Cardiac septum (tissue), 1 donor: Measurements from ENCODE around the gene WNT1. TPM values are rescaled to one million over a fixed set of nuclear protein-coding genes. Genes with fewer than 3 reads are reported as not detected.

ENCODE experiments used
- DNase-seq: peaks from one replicate; pipeline ENCODE4 v3.0.0-alpha.2; 2020; ENCODE audit warnings: low spot score
- intact Hi-C: fragments of 100-400 bp; cut with DNase I; formaldehyde crosslinking; loops from one replicate; pipeline ENCODE4 v1.14.0; 2022
- total RNA-seq: library from RNA; stranded (reverse); fragmentation: NEBNext Ultra II Directional; extraction: Animal tissue kit (Norgen Biotek cat#: 25700); gene quantifications from one replicate; pipeline ENCODE4 v1.2.1, GENCODE V29; 2021
- donor health status: DM: no; HTN: no; CAD: no.

The WNT1 gene
- total RNA-seq, 1 donor from 2014 or later, result not detected

GRCh38 chr12:48978741-48979601 is 849 bp downstream of the WNT1 start:
- no peak for DNase-seq
- intact Hi-C loops, result no loop called here

DNA sequence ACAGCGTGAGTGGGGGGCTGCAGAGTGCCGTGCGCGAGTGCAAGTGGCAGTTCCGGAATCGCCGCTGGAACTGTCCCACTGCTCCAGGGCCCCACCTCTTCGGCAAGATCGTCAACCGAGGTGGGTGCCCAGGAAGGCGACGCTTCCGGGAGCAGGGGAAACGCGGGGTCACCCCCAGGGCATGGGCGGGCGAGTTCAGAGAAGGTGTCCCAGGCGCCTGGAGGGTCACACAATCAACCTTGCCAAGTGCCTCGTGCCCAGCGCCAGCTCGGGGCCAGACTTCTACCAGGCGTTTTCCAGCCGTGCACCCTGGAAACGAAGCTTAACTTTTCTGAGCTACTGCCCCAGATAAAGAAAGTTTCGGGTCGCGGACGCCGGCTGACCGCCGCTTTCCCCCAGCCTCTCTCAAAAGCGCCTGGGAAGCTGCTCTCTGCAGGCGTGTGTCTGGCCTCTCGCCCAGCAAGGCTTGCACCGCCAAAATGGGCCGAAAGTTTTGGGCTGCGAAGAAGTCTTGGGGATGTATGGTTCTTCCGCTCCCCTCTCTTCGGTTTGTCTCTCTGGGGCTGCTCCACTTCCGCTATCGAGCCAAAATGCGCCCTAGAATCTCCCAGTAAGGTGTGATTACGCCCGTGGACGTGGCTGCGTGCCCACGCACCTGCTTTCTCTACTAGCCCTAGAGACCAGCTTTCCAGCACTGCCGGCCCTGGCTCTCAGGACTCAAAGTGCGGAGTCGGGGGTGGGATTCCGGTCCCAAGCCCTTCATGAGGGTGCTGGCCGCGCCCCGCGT is 1.7 kb downstream of the WNT1 start:
- DNase-seq, result no peak
- intact Hi-C loops, result no loop called here

DNA sequence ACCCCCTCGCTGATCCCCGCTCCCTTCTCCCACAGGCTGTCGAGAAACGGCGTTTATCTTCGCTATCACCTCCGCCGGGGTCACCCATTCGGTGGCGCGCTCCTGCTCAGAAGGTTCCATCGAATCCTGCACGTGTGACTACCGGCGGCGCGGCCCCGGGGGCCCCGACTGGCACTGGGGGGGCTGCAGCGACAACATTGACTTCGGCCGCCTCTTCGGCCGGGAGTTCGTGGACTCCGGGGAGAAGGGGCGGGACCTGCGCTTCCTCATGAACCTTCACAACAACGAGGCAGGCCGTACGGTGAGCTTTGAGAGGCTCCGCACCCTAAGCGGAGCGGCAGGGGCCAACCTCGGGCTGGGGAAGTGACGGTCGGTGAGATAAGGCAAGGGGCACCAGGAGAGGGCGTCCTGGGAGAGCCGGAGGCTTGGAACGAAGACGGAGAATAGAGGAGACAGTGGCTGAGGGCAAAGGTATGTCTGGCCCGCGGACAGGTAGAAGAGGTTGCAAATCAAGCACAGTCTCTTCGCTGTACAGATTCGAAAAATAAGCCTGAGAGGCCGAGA is 2.3 kb downstream of the WNT1 start:
- DNase-seq, result no peak
- intact Hi-C loops, result no loop called here

GRCh38 chr12:48980953-48981756 is 3.0 kb downstream of the WNT1 start:
- intact Hi-C loops, result no loop called here
- DNase-seq, result no peak

- intact Hi-C loops, result no loop called here
- DNase-seq, result no peak
Observed at GRCh38 chr12:48981757-48982157, 3.6 kb downstream of the WNT1 start.

DNA sequence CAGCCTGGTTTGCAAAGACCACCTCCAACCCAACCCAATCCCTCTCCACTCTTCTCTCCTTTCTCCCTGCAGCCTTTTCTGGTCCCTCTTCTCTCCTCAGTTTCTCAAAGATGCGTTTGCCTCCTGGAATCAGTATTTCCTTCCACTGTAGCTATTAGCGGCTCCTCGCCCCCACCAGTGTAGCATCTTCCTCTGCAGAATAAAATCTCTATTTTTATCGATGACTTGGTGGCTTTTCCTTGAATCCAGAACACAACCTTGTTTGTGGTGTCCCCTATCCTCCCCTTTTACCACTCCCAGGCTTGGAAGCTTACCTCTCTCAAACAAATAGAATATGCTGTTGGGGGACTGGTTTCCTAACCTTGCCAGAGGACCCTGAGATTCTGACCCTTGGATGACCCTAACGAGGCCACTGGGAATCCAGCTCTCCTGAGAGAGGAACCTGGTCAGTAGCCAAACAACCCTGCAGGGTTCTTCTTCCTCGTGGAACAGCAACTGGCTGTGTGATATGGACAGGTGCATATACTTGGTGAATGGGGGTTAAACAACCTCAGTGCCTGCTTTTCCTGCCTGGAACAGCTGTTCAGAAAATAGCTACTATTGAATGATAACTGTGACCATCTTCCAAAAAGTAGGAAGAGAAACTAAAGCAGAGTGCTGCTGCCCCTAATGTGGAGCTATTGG is 4.4 kb downstream of the WNT1 start:
- intact Hi-C loops, result no loop called here
- no peak for DNase-seq

DNA sequence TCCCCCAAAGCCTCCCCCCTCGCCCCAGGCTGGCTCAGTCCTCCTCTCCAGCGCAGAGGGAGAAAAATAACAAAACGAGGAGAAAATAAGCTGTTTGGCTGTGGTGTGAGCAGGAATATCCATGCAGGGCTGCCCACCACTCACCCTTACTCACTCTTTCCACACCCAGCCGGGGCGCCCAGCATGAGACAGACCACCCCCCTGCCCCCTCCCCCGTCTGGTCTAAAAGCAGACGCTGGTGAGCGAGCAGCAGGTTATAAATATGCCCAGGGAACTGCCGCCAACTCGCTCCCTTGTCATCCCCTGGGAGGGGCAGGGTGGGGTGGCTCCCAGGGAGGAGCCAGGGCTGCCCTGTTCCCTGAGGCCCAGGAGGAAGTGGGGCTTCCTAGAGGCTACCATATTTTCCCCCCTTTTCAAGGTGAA is 7.4 kb downstream of the WNT1 start:
- DNase-seq, result peak; percentile 84
- intact Hi-C loops, result no loop called here

DNA sequence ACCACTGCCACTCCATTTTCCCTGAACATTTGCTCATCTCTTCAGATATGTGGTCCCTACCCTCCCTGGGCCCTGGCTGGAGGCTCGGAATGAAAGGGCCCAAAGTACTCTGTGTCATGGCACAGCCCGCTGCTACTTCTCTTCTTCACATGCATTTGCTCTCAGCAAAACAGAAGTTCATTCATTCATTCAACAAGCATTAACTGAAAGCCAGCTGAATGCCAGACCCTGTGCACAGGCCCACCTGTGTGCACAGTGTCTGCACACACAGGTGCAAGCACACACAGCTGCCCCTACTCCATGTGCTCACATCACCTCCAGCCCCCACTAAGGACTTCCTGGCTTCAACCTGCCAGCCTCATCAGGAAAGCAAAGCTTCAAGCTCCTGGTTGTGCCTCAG is 7.8 kb downstream of the WNT1 start:
- DNase-seq, result no peak
- intact Hi-C loops, result no loop called here

DNA sequence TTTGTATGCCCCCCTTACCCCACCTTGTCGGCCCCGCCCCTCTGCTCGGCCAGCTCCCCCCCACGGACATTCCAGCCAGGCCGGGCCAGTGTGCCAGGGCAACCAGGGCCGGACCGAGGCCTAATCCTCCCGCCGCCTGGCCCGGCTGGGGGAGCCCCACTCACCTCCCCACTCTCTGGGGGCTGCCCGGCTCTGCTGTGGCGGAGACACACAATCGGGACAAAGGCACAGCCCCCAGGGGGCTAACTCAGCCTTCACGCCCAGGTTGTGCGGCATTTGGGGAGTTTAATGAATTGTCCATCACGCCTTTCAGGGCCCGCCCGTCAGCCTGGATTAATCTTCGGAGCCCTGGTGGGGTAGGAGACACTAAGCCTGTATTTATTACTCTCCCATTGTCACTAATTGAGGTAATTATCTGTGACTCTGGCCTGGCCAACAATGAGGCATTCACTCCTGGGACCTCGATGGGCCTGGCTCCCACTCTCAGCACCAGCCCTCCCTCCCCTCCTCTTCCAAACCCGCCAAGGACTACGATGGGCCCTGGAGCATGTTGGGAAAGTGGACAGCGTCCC is 8.7 kb downstream of the WNT1 start:
- intact Hi-C loops, result no loop called here
- no peak for DNase-seq

- DNase-seq, result peak; percentile 90
- intact Hi-C loops, result no loop called here
Observed at GRCh38 chr12:48988030-48988649, 10.0 kb downstream of the WNT1 start.

DNA sequence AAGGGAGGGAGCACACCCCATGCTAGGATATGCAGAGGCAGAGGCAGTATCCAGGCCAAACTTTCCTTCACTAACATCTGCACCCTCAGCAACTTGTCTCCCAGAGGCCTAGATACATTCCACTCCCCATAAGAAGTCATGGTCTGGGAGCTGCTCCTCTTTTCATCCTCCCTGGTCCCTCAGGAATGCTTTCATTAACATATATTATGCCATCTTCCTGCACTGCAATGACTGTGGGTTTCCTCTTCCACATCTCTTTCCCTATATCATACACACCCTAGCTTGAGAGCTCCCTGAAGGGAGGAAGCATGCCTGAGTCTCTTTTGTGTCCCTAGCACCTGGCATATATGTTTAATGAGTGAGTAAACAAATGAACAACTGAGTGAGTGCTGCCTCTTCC is 12.4 kb downstream of the WNT1 start:
- no peak for DNase-seq
- intact Hi-C loops, result no loop called here

DNA sequence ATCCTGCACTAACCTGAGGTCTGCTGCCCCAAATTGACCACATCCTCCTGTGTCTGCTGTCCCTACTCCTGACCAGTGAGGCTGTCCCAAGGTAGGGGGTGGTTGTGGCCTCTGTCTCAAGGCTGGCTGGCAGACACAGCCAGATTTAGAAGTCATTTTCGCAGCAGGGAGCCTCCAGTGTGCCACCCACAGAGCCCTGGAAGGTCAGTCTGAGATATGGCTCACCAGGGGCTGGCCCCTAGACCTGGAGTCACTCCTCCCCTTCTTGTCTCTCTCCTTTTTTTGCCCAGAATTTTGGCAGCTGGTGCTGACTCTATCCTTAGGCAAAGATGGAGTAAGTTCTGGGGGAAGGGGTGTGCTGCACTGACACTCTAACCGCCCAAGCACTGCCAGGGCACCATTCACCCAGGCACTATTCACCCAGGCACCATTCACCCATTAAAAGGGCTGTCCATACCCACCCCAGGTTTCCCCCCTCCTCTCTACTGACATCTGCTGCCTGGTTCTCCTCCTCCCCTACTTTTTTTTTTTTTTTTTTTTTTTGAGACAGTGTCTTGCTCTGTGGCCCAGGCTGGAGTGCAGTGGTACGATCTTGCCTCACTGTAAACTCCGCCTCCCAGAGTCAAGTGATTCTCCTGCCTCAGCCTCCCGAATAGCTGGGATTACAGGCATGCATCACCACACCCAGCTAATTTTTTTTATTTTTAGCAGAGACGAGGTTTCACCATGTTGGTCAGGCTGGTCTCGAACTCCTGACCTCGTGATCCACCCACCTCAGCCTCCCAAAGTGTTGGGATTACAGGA is 13.3 kb downstream of the WNT1 start:
- DNase-seq, result no peak
- intact Hi-C loops, result no loop called here

- intact Hi-C loops, result no loop called here
Observed at GRCh38 chr12:48993787-48994186, 15.7 kb downstream of the WNT1 start.

DNA sequence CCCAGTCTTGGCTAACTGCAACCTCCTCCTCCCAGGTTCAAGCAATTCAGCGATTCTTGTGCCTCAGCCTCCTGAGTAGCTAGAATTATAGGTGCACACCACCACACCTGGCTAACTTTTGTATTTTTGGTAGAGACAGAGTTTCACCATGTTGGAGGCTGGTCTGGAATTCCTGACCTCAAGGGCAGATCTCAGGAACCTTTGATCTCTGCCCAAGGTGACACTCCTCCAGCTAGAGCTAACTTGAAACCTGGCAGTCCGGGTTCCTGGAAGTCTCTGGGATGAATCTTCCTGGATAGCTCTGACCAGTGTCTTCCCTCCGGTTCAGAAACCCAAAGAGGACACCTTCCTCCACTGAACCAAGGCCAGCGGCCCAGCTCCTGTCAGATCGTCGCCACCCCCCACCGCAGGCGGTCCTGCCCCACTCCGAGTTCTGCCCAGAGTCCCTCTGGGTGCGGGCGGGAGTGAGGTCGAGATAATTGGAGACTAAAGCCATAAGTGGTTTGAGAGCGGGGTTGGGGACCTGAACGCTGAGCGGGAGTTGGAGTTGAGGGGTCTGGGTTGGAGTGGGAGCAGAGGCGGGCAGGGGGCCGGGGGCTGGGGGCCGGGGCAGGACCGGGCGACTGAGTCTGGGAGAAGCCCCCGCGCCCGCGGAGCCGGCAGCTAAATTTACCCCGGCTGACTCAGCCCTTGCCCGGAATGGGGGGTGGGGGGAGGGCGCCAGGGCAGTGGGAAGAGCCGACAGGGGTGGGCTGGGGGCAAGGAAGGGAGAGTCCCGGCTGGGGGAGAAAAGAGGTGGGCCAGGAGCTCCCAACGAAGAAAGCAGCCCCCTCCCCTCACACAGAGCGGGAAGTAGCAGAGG is 16.3 kb downstream of the WNT1 start:
- no peak for DNase-seq
- intact Hi-C loops, result loop anchor here (5.0 kb wide), 1 partner anchor 142 kb away; the partner anchor contains the start of gene DDX23

More at GRCh38 chr12:48993787-48994186, 15.7 kb downstream of the WNT1 start:
- no peak for DNase-seq

GRCh38 chr12:48995086-48995879 is 17.2 kb downstream of the WNT1 start:
- peak; percentile 90 for DNase-seq
- intact Hi-C loops, result loop anchor here (5.0 kb wide), 1 partner anchor 143 kb away; the partner anchor contains the start of gene DDX23
